ENCODE results near the gene C1QTNF7.

GRCh38 chr4:15489551-15489950, 61.7 kb downstream of the C1QTNF7 start:
- TF ChIP-seq CTCF (conservative IDR thresholded peaks at IDR 0.05) = no peak
- no peak for TF ChIP-seq ZFX (IDR thresholded peaks at IDR 0.05)
